ENCODE results near the gene ANKRD45. TPM values are rescaled to one million over a fixed set of nuclear protein-coding genes. Genes with fewer than 3 reads are reported as not detected.

ANKRD45 gene
- total RNA-seq, 1 experiment from 2014 or later = 0.44 TPM

DNA sequence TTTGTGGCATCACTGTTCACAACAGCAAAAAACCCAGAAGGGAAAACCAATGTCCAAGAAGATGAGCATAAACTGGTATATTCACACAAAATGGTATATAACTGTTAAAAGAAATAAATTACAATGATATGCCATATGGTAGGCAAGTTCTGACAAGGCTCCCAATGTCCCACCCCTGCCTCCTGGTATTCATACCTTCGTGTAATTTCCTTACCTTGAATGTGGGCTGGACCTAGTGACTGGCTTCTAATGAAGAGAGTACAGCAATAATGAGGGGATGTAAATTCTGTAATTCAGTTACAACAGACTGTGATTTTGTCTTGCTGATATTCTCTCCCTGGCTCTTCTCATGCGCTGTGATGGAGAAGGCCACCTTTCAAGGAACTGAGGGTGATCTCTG lies 9.3 kb downstream of the ANKRD45 start:
- DNase-seq (ENCODE audit: low read depth, low spot score) (no peak), ATAC-seq (no peak)
- intact Hi-C loops (cut with micrococcal nuclease) = no loop called here
- Histone ChIP-seq H3K36me3 (ENCODE audit: control insufficient read depth in 1 of 2, insufficient read depth in 2 of 2, low read length in 2 of 2) (no peaks in the 10 kb centered on the region), H3K9ac (ENCODE audit: low read length) (no peak overlapping the region), H3K27me3 (ENCODE audit: insufficient read depth, low read length) (no peaks in the 10 kb centered on the region), H3K4me2 (ENCODE audit: low read length) (no peak overlapping the region), H4K20me1 (ENCODE audit: insufficient read depth) (no peaks in the 10 kb centered on the region), H3K4me1 (ENCODE audit: control insufficient read depth in 1 of 2, insufficient read depth in 2 of 2, low read length in 2 of 2) (no peaks in the 10 kb centered on the region), H3K79me2 (ENCODE audit: insufficient read depth, low read length) (no peaks in the 10 kb centered on the region), H3K9me3 (ENCODE audit: control insufficient read depth in 1 of 2, insufficient read depth in 1 of 2, low read depth in 1 of 2, low read length in 2 of 2) (no peaks in the 10 kb centered on the region), H3K9me2 (ENCODE audit: insufficient read depth) (no peaks in the 10 kb centered on the region), H3K4me3 (replicated peaks in 1 of 2; ENCODE audit: low read depth in 1 of 2, low read length in 2 of 2) (no peak overlapping the region), H3K27ac (ENCODE audit: low read depth, low read length) (no peak overlapping the region), H2AFZ (ENCODE audit: low read depth, low read length, poor library complexity, severe bottlenecking) (no peak overlapping the region)
- no peak for TF ChIP-seq FOSL1 (IDR thresholded peaks at IDR 0.05; ENCODE audit: low read depth)
- no peak for TF ChIP-seq RAD21 (IDR thresholded peaks at IDR 0.05; ENCODE audit: low read depth)
- TF ChIP-seq, protein P1, sequence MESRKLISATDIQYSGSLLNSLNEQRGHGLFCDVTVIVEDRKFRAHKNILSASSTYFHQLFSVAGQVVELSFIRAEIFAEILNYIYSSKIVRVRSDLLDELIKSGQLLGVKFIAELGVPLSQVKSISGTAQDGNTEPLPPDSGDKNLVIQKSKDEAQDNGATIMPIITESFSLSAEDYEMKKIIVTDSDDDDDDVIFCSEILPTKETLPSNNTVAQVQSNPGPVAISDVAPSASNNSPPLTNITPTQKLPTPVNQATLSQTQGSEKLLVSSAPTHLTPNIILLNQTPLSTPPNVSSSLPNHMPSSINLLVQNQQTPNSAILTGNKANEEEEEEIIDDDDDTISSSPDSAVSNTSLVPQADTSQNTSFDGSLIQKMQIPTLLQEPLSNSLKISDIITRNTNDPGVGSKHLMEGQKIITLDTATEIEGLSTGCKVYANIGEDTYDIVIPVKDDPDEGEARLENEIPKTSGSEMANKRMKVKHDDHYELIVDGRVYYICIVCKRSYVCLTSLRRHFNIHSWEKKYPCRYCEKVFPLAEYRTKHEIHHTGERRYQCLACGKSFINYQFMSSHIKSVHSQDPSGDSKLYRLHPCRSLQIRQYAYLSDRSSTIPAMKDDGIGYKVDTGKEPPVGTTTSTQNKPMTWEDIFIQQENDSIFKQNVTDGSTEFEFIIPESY (IDR thresholded peaks at IDR 0.05; ENCODE audit: extremely low read depth, insufficient replicate concordance, low read length) = no peak
- TF ChIP-seq EZH2phosphoT487 (IDR thresholded peaks at IDR 0.05; ENCODE audit: borderline replicate concordance) = no peak
- TF ChIP-seq POLR2A (IDR thresholded peaks at IDR 0.05; ENCODE audit: borderline replicate concordance, extremely low read depth, insufficient read depth, insufficient read length) = no peak
- TF ChIP-seq ATF3 (IDR thresholded peaks at IDR 0.05) = no peak
- TF ChIP-seq, protein P2, sequence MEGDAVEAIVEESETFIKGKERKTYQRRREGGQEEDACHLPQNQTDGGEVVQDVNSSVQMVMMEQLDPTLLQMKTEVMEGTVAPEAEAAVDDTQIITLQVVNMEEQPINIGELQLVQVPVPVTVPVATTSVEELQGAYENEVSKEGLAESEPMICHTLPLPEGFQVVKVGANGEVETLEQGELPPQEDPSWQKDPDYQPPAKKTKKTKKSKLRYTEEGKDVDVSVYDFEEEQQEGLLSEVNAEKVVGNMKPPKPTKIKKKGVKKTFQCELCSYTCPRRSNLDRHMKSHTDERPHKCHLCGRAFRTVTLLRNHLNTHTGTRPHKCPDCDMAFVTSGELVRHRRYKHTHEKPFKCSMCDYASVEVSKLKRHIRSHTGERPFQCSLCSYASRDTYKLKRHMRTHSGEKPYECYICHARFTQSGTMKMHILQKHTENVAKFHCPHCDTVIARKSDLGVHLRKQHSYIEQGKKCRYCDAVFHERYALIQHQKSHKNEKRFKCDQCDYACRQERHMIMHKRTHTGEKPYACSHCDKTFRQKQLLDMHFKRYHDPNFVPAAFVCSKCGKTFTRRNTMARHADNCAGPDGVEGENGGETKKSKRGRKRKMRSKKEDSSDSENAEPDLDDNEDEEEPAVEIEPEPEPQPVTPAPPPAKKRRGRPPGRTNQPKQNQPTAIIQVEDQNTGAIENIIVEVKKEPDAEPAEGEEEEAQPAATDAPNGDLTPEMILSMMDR (IDR thresholded peaks at IDR 0.05 in 2 of 3, conservative IDR thresholded peaks at IDR 0.05 in 1 of 3; ENCODE audit: borderline replicate concordance in 1 of 3, insufficient read depth in 1 of 3, low read depth in 2 of 3, low read length in 2 of 3) = no peak
- TF ChIP-seq EZH2 (IDR thresholded peaks at IDR 0.05) = no peak
- no peak for TF ChIP-seq CEBPB (IDR thresholded peaks at IDR 0.05; ENCODE audit: low read depth)
- no peak for TF ChIP-seq ELF1 (IDR thresholded peaks at IDR 0.05; ENCODE audit: borderline replicate concordance, low read depth)
- TF ChIP-seq JUND (IDR thresholded peaks at IDR 0.05) = no peak
- no peak for TF ChIP-seq SIN3A (IDR thresholded peaks at IDR 0.05; ENCODE audit: low read depth)
- no peak for TF ChIP-seq SRF (IDR thresholded peaks at IDR 0.05; ENCODE audit: low read depth)
- no peak for TF ChIP-seq CBX3 (IDR thresholded peaks at IDR 0.05; ENCODE audit: low read depth)
- TF ChIP-seq MAX (IDR thresholded peaks at IDR 0.05) = no peak
- TF ChIP-seq EGR1 (IDR thresholded peaks at IDR 0.05; ENCODE audit: low read depth) = no peak
- POLR2A ChIA-PET = no interaction called here
- no TSS peak for BruUV-seq (replicated peaks)
- CTCF ChIA-PET = interaction anchor here (0.6 kb wide), 1 partner anchor 928 kb away, joined by 3 read pairs; no protein-coding TSS in a partner anchor
- RAD21 ChIA-PET (ENCODE audit: low non-redundant PET in 1 of 2, low total read pairs in 2 of 2, uncharacterized antibody in 2 of 2, unreplicated experiment in 2 of 2) = no interaction called here

Measured in HCT116 (cell line).